ENCODE results near the gene SLC25A33.

Gene SLC25A33

GRCh38 chr1:9589144-9589718 lies 50.0 kb downstream of the SLC25A33 start:
- DNase-seq, result peak; percentile 40

GRCh38 chr1:9589719-9590157 lies 50.5 kb downstream of the SLC25A33 start:
- DNase-seq, result peak; percentile 10

- DNase-seq, result no peak
Observed at GRCh38 chr1:9590201-9590600, 50.9 kb downstream of the SLC25A33 start.

- no peak for DNase-seq
Observed at GRCh38 chr1:9590945-9591668, 51.8 kb downstream of the SLC25A33 start.

- no peak for DNase-seq
Observed at GRCh38 chr1:9591669-9592509, 52.6 kb downstream of the SLC25A33 start.

- DNase-seq, result no peak
Observed at GRCh38 chr1:9592510-9593075, 53.3 kb downstream of the SLC25A33 start.

GRCh38 chr1:9593147-9593491 lies 53.9 kb downstream of the SLC25A33 start:
- no peak for DNase-seq

- peak; percentile 63 for DNase-seq
Observed at GRCh38 chr1:9593492-9594465, 54.5 kb downstream of the SLC25A33 start.

GRCh38 chr1:9594471-9595155 lies 55.3 kb downstream of the SLC25A33 start:
- DNase-seq, result no peak

GRCh38 chr1:9595156-9595967 lies 56.1 kb downstream of the SLC25A33 start:
- DNase-seq, result no peak

GRCh38 chr1:9595968-9596340 lies 56.7 kb downstream of the SLC25A33 start:
- no peak for DNase-seq

GRCh38 chr1:9596415-9597123 lies 57.3 kb downstream of the SLC25A33 start:
- DNase-seq, result no peak

GRCh38 chr1:9597361-9598315 lies 58.4 kb downstream of the SLC25A33 start:
- no peak for DNase-seq

GRCh38 chr1:9598316-9598700 lies 59.0 kb downstream of the SLC25A33 start:
- no peak for DNase-seq

GRCh38 chr1:9599741-9600140 lies 60.5 kb downstream of the SLC25A33 start:
- DNase-seq, result no peak

- no peak for DNase-seq
Observed at GRCh38 chr1:9600861-9601834, 61.9 kb downstream of the SLC25A33 start.

GRCh38 chr1:9601942-9602793 lies 62.9 kb downstream of the SLC25A33 start:
- DNase-seq, result no peak

All from activated CD4-positive, alpha-beta T cell treated with anti-CD3 and anti-CD28 coated beads, Interleukin-2, amount 50 U/mL, for 16 hours (primary cell).